ENCODE results near the gene TARBP1.

The TARBP1 gene

DNA sequence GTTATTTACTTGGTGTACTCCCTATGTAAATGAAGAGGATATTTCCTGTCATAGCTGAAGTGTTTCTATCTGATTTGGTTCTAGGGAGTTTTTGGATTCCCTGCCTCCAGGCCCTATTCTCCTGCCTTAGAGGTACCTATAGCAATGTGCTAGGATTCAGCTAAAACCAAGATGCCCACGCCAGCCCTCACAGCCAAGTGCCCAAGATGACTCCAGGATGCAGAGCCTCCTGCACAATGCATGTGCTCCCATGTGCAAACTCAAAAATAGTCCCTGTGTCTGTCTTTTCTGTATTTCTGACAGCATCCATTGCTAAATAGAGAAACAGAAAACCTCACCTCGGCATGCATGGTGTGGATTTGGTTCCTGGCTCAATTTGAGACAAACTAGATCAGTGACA, 887 bp upstream of the TARBP1 start:
- no peak for DNase-seq

DNA sequence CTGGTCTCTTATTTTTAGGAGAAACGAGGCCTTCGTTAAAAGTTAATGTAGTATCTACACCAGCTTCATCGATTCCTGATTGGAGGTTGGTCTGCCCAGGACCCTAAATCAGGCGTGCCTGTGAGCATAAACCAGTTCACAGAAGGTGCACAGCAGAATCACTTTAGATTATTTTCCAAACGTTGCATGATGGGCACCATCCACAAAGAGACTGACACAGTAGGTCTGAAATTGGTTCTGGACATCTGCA, 256 bp upstream of the TARBP1 start:
- DNase-seq: no peak

DNA sequence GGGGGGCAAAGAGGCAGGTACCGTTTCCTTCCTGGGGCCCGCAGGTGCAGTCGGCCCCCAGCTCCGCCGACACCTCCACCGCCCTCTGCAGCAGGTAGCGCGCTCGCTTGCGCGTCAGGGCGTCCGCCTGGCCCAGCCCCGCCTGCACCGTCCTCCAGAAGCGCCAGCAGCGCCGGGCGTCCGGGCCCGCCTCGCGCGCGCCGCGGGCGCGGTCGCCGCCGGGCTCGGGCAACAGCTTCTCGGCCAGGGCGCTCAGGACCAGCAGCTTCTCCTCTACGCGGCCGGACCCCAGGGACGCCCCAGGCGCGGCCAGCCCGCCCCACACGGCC, 863 bp downstream of the TARBP1 start:
- DNase-seq: peak; percentile 24

DNA sequence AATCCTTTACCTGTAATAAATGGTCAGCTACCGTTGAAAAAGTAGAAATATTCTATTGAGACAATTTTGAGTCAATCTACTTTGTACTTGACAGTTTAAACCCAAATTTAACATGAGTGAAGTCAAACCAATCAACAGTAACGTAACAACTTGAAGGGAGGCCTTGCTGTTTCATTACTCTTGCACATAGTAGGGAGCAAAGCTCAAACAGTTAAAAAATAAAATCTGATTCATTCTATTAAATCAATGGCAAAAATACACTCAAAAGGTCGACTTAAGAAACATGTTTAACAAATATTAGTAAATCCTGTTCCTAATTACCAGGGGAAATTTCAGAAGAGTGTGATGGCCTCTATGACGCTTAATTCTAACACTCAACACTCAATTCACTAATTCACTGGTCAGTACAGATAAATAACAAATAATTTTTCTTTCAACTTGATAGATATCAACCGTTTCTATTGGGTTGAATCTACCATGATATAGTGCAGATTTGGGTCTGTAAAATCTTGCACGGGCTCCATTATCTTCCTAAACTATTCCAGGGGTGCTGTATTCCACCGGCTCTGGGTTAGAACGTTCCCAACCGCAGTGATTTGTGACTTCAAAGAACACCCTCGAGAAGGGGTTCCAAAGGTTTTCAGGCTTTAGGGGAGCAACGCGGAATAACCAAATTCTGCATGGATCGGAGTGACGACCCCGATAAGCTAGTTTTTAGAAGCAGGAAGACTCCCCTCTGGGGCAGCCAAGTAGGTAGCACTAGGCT, 1.4 kb downstream of the TARBP1 start:
- no peak for DNase-seq

DNA sequence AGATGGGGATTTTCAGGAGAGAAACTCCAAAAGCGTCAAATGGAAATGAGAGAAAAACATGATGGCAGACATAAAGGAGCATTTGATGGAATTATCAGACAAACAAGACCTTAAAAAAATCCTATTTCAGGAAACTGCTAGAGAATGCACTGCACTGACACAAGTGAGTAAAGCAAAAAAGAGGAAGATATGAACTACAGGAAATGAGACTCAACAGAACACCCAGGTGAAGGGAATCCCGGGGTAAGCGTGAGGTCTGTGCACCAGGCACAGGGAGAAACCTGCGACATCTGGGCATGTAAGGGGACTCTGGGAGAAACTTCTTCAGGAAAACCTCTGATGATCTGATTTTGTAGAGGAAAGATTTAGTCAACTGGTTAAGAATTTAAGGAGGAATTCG, 2.8 kb downstream of the TARBP1 start:
- DNase-seq: no peak

DNA sequence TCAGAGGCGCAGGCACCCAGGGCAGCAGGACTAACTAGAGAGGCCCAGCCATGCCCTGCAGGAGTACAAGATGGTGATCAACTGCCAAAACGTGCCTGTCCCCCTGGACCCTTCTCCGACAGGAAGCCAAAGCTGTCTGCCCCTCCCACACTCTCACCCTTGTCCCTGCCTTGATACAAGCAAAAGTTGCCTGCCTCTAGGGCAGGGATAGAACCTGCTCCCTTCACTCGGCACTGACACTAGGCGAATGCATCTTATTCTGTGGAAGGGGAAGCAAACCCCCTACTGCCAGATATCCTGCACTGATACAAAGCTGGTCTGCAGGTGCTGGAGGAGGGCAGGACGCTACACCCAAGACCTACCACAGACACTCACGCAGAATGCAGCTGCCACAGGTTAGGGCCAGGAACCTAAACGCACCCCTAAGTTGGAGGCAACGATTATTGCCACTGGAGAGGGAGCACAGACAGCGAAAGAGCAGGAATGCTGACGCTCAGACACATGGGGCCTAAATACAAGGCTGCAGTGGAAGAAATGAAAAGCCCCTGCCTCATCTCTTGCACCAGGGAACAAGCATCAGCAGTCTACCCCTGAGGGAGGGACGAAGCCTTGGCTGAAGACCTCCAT, 3.7 kb downstream of the TARBP1 start:
- DNase-seq: no peak

DNA sequence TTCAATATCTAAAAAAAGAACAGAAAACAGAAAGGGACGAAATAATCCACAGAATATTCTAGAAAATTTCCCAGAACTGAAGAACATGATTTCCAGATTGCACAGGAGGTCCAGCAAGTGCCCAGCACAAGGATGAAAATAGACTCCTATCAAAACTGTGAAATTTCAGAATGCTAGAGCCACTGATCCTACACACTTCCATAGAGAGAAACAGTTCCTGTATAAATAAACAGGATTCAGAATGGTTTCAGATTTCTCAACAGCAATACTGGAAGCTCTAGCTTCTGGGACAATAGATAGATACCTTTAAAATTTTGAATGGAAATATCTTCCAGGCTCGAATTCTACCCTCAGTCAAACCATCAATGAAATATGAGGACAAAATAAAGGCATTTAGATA, 4.6 kb downstream of the TARBP1 start:
- DNase-seq: no peak

DNA sequence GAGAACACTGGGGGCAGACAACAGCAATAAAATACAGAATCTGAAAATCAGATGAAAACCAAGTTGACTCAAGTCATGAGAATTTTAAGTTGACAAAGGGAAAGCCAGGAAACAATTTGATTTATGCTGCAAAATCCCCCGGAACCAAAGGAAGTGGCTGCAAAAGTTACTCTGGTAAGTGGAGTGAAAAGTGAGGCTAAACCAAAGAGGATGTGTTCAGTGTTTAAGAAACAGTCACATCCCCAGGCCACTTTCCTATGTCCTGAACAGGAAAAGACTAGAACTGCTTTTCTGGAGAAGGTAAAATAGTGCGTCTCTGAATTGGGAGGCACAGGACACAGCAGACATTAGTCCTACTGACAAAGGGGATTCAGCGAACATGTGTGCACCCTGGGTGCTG, 5.9 kb downstream of the TARBP1 start:
- DNase-seq: no peak

DNA sequence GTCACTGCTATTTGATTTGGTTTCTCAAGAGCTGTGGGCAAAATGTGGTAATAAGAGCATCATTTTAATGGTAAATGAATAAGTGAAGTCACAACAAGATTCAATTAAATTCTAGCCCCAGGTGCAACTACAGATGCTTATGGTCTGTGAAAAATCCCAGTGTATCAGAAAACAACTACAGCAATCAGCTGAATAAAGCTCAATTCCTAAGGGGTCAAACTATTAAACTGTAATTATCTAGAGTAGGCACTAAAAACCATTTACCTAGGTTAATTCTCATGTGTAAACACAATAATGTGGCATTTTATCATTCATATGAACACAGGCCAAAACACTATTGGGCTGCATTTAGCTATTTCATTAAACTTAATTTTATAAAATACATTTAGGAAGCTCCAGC, 9.6 kb downstream of the TARBP1 start:
- peak; percentile 19 for DNase-seq

DNA sequence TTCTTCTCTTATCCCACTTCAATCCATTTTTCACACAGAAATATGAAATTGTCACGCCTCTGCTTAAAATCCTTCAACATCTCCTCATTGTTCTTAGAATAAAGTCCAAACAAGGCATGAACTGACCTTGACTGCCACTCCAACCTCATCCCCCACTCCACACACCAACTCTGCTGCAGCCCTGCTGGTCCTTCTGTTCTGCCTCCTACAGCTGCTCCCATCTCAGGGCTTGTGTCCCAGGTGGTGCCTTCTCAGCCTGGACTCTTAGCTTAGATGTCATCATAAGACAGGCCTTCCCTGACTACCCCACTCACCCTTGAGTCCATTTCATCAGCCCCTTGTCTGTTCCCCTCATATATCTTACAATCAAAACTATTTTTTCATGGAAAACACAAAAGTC, 10.4 kb downstream of the TARBP1 start:
- no peak for DNase-seq

DNA sequence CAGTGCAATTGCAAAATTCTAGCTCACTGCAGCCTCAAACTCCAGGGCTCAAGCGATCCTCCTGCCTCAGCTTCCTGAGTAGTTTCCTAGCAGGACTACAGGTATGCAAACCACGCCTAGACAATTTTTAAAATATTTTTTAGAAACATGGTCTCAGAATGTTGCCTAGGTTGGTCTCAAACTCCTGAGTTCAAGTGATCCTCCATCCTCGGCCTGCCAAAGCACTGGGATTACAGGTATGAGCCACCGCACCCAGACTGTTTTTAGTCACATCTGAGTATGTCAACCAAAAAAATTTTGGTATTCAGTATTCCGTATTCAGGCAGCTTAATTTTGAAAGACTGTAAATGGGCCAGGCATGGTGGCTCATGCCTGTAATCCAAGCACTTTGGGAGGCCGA, 11.2 kb downstream of the TARBP1 start:
- no peak for DNase-seq

DNA sequence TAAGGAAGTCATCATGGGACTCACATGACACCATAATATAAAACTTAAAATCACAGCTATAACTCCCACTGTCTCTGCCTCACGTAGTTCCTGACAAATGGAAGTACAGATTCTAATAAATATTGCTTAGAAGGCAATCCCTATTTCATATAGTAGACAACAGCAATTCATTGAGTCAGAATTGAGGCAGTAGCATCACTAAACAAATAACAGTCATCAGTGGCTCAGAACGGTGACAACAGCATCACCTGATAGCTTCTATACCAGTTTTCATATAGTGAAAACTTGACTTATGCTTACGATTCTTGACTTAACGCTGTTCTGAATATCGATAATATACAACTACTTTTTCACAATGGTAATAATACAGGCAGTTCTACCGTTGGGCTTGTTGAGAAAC, 12.0 kb downstream of the TARBP1 start:
- no peak for DNase-seq

DNA sequence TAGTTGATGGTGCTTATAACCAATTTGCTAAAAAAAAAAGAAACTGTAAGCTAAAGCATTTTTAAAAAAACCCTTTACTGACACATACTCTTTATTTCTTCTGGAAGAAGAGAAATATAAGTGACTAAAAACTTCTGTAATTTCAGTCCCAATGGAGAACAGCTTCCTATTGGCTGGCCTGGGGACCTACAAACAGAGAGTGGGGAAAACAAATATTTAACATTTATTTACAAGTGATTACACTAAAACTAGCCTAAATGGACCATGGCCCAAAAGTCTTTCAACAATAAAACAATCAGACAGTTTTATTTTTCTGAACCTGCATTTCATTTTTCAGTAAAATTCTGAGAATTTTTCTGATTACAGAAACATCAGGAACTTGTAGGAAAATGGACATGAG, 15.2 kb downstream of the TARBP1 start:
- no peak for DNase-seq

DNA sequence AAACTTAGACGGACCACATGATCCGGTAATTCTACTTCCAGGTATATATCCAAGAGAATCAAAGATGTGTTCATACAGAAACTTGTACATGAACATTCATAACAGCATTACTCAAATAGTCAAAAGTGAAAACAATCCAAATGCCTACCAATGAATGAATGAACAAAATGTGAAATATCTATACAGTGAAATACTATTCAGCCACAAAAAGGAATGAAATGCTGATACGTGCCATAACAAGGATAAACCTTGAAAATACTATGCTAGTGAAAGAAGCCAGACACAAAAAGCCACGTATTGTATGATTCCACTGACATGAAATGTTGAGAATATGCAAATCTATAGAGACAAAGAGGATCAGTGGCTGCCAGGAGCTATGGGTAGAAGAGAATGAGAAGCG, 18.3 kb downstream of the TARBP1 start:
- DNase-seq: no peak

DNA sequence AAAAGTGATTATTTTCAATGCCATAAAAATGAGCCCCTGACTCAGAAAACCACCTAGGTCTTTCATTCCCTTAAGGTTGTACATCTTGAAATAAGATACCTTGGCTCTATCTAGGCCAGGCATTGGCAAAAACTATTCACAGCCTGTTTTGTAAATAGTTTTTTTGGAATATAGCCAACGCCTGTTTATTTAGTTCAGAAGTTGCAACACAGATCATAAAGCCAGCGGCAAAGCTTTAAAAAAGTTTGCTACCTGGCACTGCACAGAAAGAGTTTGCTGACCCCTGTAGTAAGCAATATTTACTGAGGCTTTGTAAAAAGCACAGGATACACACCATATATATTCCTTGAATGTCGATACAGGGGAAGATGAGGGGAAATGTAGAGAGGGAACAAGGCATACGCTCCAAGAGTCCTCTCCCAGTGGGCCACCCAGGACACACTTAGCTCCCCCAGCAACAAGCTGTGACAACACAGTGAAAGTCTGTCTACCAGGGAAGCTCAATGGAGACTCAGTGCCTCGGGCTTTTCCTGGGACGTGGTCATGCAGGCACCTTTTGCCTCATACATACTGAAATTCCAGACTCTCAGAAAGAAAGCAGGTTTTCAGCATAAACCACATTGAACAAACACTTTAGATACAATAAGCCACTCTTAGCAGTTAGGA, 20.5 kb downstream of the TARBP1 start:
- DNase-seq: no peak

DNA sequence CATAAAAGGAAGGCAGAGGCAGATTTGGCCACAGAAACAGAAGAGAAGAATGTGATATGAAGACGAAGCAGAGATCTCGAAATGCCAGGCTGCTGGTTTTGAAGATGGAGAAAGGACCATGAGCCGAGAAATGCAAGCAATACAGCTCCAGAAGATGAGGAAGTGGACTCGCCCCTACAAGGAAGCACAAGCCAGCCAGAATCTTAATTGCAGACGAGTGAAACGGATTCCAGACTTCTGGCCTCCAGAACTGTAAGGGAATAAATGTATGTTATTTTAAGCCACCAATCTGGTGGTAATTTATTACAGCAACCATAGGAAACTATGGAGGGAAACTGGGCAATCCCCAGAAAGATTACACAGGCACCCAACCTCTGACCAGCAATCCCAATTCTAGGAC, 24.1 kb downstream of the TARBP1 start:
- DNase-seq: no peak

DNA sequence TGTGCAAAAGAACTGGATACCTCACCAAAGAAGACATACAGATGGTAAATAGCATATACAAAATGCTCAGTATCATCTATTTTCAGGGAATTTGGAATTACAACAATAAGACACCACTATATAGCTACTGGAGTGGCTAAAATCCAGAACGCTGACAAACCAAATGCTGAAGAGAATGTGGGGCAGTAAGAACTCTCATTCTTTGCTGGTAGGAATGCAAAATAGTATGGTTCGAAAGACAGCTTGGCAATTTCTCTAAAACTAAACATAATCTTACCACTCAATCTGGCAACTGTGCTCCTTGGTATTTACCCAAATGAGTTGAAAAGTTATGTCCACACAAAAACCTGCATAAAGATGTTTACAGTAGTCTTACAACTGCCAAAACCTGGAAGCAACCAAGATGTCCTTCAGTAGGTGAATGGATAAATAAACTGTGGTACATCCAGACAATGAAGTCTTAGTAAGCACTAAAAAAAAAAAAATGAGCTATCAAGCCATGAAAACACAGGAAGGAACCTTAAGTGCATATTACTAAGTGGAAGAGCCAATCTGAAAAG, 26.5 kb downstream of the TARBP1 start:
- no peak for DNase-seq

DNA sequence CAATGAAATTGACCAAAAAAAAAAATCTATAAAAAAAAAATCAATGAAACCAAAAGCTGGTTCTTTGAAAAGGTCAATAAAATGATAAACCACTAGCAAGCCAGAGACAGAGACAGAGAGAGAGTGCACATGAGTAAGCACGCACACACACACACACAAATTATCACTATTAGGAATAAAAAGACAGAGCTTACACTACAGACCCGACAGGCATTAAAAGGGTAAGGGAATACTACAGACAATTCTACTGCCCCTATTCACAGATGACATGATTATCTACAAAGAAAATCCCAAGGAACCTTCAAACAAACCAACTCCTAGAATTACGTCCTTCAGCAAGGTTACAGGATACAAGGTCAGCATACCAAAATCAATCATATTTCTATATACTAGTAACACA, 38.6 kb downstream of the TARBP1 start:
- DNase-seq: no peak

DNA sequence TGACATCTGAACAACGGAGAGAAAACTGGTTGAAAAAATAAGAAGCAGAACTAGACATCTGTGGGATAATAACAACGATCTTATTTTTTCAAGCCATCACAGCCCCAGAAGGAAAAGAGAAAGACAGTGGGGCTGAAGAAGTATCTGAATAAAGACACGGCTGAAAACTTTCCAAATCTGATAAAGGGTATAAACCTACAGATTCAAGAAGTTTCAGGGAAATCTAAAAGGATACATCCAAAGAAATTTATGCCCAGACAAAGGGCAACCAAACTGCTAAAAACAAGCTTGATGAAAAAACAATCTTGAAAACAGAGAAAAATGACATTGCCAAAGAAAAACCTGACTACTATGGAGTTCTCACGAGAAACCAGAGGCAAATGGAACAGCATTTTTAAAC, 40.4 kb downstream of the TARBP1 start:
- DNase-seq: no peak

DNA sequence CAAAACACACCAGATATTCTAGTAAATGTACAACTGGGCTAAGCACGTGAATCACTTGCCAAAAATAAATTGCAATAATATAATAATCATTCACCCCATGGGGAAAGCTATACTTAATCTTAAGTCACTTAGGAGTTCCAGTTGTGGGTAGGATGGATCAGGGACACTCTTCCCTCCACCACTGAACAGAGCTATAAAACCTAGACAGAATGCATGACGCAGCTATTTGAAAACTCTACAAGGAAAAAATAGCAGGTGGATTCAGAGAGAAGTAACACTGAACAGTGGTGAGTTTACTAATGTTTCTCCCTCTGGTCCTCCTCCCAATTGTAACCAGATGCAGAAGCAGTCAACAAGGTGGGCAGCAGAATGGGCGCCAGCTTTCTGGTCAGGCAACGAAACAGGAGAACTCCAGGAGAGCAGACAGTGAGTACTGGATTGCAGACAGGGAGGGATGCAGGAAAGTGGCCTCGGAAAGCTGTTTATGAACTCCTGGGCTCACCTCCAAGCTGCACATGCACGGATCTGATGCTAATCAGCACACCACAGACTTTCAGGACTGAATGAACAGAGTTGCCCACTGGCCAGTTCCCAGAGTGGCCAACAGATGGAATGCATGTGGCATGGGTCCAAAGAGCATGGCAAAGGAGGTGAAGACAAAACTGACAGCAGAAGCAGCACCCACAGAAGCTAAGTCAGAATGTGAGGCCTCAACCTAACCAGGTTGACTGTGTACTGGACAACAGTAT, 41.4 kb downstream of the TARBP1 start:
- no peak for DNase-seq

DNA sequence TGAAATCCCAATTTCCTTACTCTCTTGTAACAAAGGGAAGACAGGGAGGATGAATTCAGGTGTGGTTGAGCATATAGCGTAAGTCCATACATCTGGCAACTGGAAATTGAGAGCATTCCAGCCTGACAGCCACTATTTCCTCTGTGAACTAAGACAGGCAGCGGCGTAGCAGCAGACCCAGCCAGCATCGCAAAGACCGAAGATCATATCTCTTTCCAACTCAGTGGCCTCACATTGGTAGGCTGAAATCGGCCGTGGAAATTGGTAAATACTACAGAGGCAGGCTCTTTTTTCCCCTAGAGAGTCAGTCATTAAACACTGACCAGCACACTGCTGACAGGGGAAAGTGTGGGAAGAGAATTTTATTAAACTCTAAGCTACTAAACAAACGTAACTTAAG, 43.4 kb downstream of the TARBP1 start:
- no peak for DNase-seq

DNA sequence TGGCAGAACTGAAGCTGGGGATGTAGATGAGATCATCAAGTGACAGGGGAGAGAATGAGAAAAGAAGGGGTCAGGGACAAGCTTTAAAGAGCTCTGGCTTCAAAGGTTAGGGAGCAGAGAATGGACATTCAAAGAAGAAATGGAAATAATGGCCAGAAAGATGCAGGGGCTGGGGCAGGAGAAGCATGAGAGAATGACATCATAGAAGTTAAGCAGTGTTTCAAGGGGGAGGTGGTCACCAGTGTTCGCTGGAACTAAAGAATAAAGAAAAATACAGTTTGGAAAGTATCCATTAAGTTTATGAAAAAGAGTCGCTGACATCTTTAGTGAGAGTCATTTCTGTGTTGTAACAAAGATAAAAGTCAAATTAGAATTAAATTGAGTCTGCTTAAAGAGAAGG, 44.3 kb downstream of the TARBP1 start:
- no peak for DNase-seq

DNA sequence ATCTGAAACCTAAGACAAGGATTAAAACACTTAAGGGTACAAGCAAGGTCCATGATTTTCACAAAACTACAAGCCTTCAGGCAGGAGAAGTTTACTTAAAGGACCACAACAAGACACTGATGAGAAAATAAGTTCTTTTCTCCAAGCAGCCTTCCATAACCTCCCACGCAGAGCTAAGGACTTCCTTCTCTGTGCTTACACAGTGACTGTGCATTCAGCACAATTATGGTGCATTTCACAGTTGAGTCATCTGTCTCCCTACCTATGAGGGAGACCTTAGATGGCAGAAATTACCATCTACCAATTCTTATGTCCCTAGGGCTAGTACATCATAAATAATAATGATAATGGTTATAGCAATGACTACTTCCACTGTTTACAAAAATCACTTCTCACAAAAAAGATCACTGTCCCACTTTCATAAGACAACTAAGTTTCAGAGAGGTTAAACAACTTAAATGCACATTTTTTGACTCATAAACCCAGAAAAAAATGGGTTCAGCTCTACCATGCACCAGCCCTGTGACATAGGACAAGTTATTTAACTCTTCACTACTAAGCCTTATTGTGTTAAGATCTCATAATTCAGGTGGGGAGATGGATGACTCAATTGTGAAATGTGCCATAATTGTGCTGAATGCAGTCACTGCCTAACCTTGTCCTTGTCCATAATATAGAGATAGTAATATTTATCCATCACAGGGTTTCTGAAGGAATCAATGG, 45.3 kb downstream of the TARBP1 start:
- no peak for DNase-seq

All from NCI-H748 treated with DMSO at 0.1 percent for 48 hours (cell line).